ENCODE results near the gene EML1.
"Not testable (repeated sequence)": the region's sequence is repeated elsewhere in the genome, so short reads cannot be mapped to it uniquely, and the experiment has no call there.

Gene EML1

DNA sequence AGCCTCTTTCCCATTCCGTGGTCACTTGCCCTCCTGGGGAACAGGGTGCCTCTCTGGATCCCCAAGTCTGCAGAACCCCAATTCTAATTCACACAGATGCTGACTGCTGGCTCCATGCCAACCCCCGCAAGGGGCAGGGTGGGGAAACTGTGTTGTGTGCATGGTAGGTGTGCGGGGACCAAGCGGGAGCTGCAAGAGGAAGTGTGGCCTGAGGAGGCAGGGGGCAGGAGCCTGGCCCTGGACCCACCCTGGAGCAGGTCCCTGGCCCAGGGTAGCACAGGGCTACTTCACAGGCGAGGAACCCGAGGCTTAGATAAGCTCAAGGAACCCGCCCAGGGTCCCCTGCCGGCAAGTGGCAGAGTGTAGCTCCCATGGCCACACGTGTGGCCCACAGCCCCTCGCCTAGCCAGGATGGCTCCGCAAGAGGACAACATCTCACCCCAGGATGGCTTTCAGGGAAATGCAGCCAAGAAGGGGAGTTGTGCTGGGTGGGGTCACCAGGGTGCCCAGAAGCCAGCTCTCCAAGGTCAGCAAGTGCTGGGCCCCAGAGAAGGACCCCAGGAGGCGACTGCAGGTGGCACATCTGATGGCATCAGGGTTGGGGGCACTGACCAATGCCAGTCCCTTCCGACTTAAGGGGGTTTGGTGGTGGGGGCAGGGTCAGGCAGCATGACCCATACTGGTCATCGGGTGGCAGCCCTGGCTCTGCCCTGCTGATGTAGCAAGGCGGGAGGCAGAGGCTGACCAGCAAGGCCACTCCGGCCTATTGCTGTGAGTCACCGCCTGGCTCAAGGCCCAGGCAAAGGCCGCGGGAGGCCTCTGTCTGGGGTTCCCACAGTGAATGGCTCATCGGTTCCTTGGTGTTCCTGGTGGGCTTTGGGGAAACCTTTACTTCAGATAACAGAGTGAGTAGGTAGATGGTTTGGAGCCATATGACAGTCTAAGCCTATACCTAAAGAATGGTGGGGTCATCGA lies 37.3 kb upstream of the EML1 start:
- DNase-seq: peak; percentile 42

DNA sequence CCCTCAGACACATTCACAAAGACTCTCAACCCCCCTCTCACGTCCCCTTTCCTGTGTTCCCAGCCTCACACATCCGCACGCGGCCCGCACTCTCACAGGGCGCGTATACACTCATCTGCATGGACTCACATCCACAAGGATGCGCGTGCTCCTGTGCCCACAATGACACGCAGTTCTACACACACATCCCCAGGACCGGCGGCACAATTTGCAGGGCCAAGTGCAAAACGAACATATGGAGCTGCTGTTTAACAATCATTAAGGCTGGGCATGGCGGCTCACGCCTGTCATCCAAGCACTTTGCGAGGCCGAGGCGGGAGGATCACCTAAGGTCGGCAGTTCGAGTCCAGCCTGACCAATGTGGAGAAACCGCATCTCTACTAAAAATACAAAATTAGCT lies 36.4 kb upstream of the EML1 start:
- no peak for DNase-seq

DNA sequence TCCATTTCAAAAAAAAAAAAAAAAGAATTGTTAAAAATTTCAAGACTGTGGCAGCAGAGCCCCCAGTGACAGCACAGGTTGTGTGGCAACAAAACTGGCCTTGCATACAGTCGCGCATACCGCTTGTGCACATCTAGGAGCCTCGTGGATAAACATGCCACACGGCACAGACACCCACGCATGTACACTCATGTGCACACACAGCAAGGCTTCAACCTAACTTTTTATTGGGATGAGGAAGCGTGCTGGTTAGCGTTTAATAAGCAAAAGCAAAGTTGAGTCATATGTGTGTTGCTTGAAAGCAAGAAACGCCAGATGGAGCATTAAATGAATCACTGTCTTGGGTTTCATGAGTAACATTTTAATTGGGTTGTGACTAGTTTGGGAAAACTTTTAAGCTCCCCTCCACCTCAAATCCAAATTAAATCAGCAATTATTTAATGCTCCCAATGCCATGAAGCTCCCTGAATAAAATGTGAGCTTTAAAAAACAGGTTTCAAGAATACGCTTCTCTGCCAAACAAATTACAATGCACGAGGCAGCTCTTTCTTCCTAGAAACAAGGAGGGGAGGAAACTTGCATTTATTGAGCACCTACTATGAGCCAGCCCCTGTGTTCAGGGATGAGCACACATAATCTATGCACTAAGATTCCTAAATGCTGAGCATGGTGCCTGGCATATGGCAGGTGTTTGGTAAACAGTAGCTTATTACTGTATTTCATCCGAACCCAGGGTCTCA lies 35.7 kb upstream of the EML1 start:
- DNase-seq: peak; percentile 27

DNA sequence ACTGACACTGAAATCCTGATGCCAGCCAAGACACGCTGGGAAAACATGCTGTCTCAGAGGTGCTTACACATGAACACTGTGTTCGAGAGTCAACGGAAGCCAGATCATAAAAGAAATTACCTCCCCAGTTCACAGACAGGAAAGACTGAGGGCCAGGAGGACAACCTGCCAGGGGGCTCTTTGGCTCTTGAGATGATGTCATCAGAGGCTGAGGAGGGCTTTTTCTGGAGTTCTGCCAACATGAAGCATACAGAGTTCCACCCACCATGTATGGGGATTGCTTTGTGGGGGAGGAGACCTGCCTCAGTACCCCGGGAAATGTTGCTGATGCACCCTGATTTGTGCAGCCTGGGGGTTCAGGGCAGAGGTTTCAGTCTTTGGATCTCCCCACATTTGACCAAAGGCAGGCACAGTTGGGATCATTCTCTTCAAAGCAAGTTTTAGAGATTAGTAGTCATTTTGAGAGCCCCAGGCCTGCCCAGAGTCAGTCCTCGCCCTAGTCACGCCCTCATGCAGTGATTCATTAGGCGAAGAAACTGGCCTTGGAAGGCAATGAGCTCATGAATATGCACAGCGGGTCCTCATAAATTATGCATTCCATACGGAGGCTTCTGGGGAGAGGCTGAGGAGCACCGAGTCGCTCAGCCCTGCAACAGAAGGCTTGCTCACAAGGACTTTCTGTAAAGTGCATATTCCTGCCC lies 34.9 kb upstream of the EML1 start:
- DNase-seq: no peak

DNA sequence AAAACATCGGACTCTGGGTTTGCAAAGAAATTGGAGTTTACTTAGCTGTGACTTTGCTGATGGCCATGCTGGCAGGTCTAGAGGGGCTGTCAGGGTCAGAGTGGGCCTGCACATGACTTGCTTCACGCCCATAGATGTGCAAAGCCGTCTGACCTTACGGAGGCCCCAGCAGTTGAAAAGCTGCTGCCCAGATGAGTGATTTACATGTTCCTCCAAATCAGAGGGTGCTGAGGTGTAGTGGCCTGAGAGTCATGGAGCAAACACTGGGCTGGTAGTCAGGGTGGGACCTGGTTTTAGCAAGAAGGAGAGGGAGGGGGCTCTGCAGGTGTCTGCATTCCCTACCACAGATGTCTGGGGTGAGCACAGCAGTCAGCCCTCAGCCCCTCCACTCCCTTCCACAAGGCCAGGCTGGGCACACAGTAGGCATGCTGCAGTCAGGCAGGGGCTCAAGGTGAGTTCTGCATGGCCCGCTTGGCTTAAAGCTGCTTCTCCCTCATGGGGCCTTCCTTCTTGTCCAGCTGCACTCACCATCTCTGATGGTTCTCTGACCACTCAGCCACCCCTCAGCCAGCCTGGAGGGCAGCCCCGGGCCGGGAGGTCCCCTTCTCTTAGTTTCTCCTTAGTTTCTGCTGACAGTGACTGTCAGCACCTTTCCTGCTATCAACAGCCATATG lies 34.2 kb upstream of the EML1 start:
- no peak for DNase-seq

DNA sequence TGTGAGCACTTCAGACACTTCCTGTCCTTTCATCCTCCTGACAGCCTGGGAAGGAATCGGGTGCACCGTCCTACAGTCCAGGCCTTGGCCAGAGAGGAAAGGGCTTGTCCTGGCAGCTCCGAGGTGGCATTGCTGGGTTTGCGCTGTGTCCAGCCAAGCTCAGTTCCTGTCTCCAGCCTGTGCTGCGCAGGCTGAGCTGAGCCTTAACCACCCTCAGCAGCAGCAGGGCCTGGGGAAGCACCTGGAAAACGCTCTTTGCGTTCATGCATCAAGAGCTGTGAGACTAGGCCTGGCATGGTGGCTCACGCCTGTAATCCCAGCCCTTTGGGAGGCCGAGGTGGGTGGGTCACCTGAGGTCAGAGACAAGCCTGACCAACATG lies 33.7 kb upstream of the EML1 start:
- no peak for DNase-seq

DNA sequence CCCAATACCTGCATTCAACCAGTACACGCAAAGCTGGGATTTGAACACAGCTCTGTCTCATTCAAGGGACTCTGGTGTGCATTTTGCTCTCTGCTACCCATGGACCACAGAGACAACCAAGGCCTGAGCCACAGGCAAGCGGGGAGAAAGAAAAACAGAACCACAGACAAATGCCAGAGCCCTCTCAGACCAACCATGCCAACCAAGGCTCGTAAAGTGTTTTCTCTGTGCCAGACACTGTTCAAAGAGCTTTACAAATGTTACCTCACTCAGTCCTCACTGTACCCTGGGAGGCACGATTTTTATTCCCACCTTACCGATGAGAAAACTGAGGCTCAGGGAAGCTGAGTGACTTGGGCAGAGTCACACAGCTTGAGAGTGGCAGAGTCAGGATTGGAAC lies 32.4 kb upstream of the EML1 start:
- no peak for DNase-seq

DNA sequence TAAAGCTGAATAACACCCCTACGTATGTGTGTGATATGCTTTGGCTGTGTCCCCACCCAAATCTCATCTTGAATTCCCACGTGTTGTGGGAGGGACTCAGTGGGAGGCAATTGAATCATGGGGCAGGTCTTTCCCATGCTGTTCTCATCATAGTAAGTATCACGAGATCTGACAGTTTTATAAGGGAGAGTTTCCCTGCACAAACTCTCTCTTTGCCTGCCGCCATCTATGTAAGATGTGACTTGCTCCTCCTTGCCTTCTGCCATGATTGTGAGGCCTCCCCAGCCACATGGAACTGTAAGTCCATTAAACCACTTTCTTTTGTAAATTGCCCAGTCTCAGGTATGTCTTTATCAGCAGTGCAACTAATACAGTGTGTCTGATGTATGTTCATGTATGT lies 30.3 kb upstream of the EML1 start:
- DNase-seq: not testable (repeated sequence)

DNA sequence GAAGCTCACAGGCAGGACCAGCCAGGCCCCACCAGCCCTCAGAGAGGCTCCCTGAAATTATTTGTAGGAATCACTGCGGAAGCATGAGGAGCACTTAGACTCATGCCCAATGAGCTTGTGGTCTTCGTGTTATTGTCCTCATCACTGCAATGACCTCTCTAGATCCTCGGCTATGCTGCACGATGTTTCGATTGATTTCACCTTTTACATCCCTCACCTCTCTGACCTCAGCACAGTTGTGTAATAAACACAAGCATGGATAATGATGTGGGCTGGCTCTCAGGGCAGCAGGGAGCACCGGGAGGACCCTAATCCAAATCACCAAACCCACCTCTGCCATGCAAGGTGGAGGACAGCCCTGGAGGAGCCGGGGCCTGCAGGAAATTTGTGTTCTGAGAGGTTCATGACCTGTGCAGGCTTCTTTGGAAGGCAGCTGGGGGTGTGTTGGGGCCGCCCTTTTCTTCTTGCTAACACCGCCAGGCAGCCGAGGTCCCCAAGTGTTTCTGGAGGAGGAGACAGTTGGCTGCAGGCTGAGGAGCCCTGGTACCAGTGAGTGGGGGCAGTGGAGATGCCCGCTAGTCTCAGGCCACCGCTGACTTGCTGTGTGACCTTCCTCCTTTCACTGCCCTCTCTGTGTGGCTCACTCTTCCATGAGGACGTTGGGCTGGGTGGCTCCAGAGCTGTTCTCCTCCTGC lies 29.5 kb upstream of the EML1 start:
- no peak for DNase-seq

DNA sequence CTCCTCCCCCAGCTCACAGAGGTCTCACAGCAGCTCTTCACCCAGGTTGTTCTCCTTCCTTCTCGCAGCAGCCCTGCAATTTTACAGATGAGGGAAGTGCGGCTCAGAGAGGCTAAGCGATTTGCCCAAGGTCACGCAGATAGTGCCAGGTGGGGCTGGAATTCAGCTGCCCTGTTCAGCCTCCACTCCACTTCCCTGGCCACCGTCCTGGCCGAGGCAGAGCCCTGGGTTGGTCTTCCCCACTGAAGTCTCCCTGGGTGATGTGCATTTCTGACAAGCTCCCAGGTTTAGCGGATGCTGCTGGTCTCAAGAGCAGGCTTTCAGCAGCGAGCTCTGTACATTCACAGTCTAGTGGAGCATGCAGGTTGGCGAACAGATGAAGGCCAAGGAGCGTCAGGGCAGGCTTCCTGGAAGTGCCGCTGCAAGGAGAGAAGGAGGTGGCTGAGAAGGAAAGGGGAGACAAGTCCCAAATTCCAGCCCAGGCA lies 28.9 kb upstream of the EML1 start:
- no peak for DNase-seq

DNA sequence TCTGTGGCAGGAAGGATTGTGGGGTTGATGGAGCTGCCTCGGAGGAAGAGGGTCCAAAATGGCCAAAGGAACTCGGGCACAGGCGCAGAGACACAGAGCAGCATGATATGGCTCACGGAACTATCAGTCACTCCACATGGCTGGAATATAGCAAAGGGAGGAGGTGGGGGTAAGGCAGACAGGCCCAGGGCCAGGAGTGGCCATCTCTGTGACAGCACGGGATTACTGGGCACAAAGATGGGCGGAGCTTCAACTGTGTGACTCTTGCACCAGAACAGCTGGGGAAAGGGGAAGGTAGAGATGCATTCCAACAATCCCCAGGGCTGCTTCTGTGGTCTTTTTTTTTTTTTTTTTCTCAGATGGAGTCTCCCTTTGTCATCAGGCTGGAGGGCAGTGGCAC lies 24.8 kb upstream of the EML1 start:
- DNase-seq: no peak

DNA sequence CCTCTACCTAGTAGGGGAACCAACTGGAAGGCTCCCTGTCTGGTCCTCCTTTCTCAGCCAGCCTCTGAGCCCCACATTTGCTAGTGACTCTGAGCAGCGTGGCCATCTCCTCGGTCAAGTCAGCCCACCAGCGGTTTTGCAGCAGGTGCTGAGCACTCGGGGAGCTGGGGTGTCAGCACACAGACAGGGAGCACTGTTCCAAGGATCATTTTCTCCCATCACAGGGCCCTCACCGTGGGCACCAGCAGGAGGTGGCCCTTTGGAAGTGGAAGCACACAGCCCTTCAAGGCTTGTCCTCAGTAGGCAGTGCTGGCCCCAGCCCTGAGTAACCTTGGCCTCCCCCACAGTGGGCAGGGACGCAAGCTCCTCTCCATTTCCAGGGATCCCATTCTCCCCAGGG lies 24.1 kb upstream of the EML1 start:
- DNase-seq: no peak

DNA sequence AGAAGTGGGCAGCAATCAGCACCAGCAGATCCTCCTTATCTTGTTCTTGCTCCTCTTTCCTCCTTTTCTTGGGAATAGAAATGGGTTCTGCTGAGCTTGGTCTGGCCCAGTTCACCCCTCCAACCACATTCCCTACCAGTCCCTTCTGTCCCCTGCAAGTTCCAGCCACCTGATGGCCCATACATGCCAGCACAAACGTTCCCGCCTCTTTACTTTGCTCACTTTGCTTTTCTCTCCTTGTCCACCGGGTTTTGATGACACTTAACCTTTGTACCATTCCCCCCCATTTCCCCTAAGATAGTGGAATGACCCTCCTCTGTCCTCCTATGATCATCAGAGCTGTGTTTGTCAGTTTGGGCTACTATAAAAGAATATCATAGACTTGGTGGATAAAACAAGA lies 23.4 kb upstream of the EML1 start:
- no peak for DNase-seq

DNA sequence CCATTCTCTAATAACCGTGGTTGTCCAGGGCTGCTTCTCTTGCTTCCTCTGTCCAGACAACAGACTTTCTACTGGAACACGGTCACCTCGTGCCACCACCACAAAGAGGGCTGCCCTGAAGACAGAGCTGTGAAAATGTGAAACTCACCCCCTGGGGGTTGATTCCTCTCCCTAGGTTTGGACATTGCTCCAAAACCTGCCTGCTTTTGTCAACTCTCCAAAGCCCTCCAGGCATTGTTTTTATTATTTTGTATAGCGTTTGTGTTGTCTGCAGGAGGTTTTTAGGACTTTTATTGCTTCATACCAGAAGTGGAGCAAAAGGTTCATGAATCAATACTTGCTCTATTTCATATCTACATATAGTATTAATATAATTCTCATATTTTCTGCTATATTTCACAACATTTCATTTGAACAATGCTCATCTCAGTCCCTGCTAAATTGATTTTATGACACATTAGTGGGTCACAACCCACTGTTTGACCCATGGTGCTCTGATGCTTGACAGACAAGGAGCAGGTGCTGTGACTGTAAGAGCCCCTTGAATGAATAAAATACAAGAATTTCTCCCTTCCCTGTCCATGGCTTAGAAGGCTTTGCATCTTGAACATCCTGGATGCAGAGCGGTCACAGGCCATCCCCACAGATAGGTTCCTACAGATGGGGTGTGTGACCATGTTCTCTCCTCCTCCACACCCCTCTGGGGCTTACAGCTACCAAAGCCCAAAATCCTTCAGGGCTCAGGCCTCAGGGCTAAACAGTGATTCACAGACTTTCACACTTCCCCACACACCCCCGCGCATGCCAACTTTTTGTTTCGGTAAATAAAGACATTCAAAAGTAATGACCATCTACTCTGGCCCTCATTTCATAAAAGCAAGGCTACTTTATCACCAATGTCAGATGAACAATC lies 20.6 kb upstream of the EML1 start:
- no peak for DNase-seq

DNA sequence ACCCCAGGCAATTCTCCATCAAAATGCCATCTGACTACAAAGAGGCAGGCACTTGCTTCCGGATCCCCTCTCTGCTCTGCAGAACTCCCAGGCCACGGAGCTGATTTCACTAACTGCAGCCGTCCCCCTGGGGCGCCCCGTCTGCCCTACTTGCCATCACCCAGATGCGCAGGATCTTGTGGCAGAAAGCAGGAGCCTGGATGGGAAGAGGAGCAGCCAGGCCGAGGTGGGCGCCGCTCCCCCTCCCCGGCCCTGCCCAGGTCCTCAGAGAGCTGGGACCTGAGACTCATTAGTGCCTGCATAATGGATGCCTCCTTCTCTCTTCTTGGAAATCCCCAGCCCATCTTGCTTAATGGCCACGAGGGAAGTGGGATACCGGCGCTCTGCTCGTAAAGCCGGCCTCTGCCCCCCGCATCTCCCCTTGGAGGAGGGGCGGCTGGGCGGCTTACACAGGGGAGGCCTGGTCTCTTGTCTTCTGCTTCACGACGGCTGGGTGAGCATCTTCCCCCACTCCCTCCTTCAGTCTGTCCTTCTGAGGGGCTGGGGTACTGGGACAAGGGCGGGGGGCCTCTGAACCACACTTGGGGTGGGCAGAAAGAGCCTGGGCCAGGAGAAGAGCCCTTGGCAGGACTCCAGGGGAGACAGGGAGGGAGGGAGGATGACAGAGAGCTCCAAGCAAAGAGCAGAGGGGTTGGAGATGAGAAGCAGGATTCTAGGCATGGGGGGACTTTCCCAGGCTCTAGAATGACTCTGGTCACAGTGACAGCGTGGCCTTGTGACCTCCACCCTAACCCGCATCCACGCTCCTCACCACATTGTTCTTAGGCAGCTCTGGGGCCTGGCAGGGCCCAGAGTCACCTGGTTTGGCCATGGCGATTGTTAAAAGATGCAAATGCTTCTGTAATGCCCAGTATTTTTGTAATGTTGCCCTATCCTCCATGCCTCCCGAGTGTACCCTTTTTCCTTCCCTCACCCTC lies 19.4 kb upstream of the EML1 start:
- no peak for DNase-seq

DNA sequence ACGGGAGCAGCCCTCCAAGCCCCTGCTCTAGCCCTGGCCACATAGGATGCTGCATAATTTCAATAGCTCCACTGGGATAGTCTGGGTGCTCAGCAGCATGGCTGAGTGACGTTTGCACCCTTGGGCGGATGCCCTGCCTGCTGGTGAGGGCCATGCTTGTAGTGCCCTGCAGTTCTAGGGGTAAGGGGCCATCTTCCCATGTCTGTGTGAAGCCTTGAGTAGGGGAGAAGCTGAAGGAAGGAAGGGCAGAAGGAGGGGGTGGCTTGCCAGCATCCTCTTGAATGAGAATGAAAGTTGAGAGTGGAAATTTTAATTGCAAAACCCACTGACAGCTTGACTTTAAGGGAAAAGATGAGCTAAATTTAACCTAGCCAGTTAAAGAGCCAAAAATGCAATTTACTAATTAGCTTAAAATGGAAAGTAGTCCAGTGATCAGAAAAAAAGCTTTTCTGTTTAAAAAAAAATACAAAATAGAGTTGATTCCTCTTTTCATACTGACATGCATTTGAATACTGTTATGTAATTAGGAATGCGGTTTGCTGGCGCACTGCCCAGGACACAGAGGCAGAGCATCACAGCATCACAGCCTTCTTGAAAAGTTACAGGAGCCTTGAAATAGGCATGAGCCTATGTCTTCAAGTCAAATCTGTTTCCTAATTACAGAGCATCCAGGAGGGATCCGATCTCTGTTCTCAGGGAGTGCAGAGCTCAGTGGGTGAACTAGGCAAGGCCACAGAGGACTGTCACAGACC lies 18.5 kb upstream of the EML1 start:
- DNase-seq: no peak

DNA sequence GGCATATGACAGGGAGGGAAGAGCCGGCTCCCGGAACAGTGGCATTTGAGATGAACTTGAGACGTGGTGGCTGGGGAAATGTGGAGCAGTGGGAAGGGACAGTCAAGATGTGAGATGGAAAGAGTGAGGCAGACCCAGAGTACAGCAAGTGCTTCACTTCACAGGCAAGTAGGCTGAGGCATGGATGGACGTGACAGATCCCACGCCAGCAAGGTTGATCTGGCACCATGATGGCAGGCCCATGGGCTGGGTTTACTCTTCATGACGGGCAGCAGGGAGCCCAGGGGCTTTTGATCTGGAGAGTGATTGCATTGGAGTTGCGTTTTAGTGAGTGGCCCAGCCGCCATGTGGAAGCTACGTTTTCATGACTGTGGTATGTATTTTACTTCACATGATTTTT lies 17.9 kb upstream of the EML1 start:
- no peak for DNase-seq

DNA sequence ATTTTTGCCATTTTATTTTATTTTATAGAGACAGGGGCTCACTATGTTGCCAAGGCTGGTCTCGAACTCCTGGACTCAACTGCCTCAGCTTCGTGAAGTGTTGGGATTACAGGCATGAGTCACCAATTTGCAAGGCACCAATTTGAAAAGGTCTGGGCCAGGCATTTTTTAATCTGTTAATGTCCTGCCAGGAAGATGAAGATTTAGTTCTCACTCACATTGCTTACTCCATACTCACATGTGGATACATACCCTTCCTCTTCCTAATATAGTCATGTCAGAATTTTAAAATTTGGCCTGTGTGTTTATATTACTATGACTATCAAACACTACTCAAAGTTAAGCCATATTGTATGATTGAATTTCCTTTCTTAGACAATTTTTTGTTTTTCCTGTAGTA lies 15.3 kb upstream of the EML1 start:
- no peak for DNase-seq

DNA sequence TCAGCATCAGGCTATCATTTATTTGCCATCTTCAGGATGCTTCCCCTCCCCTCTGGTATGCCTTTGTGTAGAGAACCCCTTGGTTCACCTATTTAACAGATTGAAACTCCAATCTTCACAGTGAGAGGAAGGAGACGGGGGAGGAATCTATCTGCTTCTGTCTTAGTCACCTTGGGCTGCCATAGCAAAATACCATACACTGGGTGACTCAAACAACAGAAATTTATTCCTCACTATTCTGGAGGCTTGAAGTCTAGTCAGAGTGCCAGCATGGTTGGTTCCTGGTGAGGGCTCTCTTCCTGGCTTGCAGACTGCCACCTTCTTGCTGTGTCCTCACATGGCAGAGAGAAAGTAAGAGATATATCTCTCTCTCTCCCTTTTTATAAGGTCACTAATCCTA lies 13.5 kb upstream of the EML1 start:
- DNase-seq: no peak

Measured in GOT3 (cell line).